Gastrocnemius medialis (tissue), 4 donors: ENCODE measurements around the gene CLDN20. TPM values are rescaled to one million over a fixed set of nuclear protein-coding genes. Genes with fewer than 3 reads are reported as not detected.
"Not testable (repeated sequence)": the region's sequence is repeated elsewhere in the genome, so short reads cannot be mapped to it uniquely, and the experiment has no call there.

Source experiments
- ATAC-seq, 2 donors: fragments of 150-250 bp; one replicate each; pipeline ENCODE4 v1.9.1; 2016
- DNase-seq, 2 donors: peaks; one replicate each; pipeline ENCODE4 v3.0.0-alpha.2; 2019
- H3K27ac ChIP-seq, 4 donors: fragments of 200-600 bp; sonication (generic); 1 replicate in 1 of 4; 2 replicates in 3 of 4; pipeline ENCODE4 v1.5.1; 2016 to 2018; ENCODE audit warnings: mild to moderate bottlenecking in 2 of 4, moderate library complexity in 1 of 4
- H3K27me3 ChIP-seq, 3 donors: fragments of 200-600 bp; sonication (generic) in 2 of 3; 1 replicate in 1 of 3; 2 replicates in 2 of 3; pipeline versions ENCODE4 v1.5.1 to v1.6.0; 2016 to 2019; ENCODE audit warnings: mild to moderate bottlenecking in 1 of 3, moderate library complexity in 1 of 3
- H3K36me3 ChIP-seq, 2 donors: fragments of 200-600 bp; sonication (generic) in 1 of 2; one replicate each; pipeline ENCODE4 v1.5.1; 2017 to 2018
- H3K4me1 ChIP-seq, 2 donors: fragments of 200-600 bp; sonication (generic) in 1 of 2; one replicate each; pipeline ENCODE4 v1.5.1; 2016 to 2017; ENCODE audit warnings: mild to moderate bottlenecking in 2 of 2
- H3K4me3 ChIP-seq, 4 donors: fragments of 200-600 bp; sonication (generic) in 3 of 4; 1 replicate in 1 of 4; 2 replicates in 3 of 4; pipeline ENCODE4 v1.5.1; 2016 to 2019; ENCODE audit warnings: mild to moderate bottlenecking in 2 of 4
- H3K9me3 ChIP-seq, 3 donors: fragments of 200-600 bp; sonication (generic) in 2 of 3; 1 replicate in 1 of 3; 2 replicates in 2 of 3; pipeline ENCODE4 v1.5.1; 2016 to 2019
- POLR2A ChIP-seq, 2 donors: fragments of 450-650 bp; IDR thresholded peaks; one replicate each; pipeline ENCODE4 v1.6.1; 2017; ENCODE audit warnings: antibody characterized with exemption in 2 of 2, mild to moderate bottlenecking in 2 of 2, moderate library complexity in 2 of 2
- in situ Hi-C, 4 donors: fragments of 200-750 bp; cut with MboI; loops; one replicate each; pipeline versions ENCODE4 v1.15.0 to v1.8.0; 2017; ENCODE audit warnings: low sequenced_read_pairs in 4 of 4
- intact Hi-C: fragments of 100-400 bp; cut with DNase I; formaldehyde crosslinking; loops from one replicate; pipeline ENCODE4 v1.15.1; 2023; ENCODE audit warnings: low total_unique reads
- total RNA-seq, 4 donors: library from RNA; depleted of rRNA; stranded (reverse); fragments of >200 nt; gene quantifications; one replicate each; pipeline versions ENCODE4 v1.1.0 to v1.2.3, GENCODE V29; 2016
- TF ChIP-seq, protein P1 (sequence below), 5 experiments: fragments of 450-650 bp in 3 of 5; fragments of 200-600 bp in 2 of 5; sonication (generic) in 2 of 5; IDR thresholded peaks in 4 of 5; conservative IDR thresholded peaks in 1 of 5; 1 replicate in 4 of 5; 2 replicates in 1 of 5; pipeline ENCODE4 v1.5.1; 2016 to 2019; ENCODE audit warnings: antibody characterized with exemption in 5 of 5, mild to moderate bottlenecking in 3 of 5, moderate library complexity in 3 of 5

Gene CLDN20
- total RNA-seq, 4 donors from 2014 or later, result not detected

- Histone ChIP-seq H3K27ac (no peak overlapping the region), H3K9me3 (no peaks in the 10 kb centered on the region), H3K4me1 (peaks cover 0 to 4% of the 10 kb centered on the region in 2 donors), H3K36me3 (no peaks in the 10 kb centered on the region), H3K27me3 (no peaks in the 10 kb centered on the region), H3K4me3 (no peak overlapping the region)
- no peak for ATAC-seq
- intact Hi-C loops, result no loop called here
- TF ChIP-seq POLR2A (IDR thresholded peaks at IDR 0.05), result no peak
- TF ChIP-seq, protein P1, sequence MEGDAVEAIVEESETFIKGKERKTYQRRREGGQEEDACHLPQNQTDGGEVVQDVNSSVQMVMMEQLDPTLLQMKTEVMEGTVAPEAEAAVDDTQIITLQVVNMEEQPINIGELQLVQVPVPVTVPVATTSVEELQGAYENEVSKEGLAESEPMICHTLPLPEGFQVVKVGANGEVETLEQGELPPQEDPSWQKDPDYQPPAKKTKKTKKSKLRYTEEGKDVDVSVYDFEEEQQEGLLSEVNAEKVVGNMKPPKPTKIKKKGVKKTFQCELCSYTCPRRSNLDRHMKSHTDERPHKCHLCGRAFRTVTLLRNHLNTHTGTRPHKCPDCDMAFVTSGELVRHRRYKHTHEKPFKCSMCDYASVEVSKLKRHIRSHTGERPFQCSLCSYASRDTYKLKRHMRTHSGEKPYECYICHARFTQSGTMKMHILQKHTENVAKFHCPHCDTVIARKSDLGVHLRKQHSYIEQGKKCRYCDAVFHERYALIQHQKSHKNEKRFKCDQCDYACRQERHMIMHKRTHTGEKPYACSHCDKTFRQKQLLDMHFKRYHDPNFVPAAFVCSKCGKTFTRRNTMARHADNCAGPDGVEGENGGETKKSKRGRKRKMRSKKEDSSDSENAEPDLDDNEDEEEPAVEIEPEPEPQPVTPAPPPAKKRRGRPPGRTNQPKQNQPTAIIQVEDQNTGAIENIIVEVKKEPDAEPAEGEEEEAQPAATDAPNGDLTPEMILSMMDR (IDR thresholded peaks at IDR 0.05 in 4 of 5, conservative IDR thresholded peaks at IDR 0.05 in 1 of 5), result no peak
- in situ Hi-C loops, result no loop called here
- no peak for DNase-seq
These were observed 39.2 kb upstream of the CLDN20 start for GRCh38 chr6:155224618-155225017.

DNA sequence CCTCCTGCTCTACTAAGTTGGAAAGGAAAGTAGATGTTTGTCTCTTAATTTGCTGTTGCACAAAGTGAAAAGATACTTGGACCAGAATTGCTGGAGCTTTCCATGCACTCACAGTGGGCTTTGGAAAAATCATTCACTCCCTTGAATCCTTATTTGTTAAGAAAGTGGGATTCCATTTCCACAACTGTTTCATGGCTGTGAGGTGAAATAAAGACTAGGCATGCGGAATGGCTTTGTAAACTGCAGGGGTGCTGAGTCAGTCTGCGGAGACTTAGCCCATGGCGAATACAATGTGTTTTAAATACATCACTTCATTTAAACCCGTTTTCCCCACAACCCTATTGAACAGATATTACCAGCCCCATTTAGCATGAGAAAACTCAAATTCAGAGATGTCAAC is 36.8 kb upstream of the CLDN20 start:
- ATAC-seq (no peak), DNase-seq (no peak)
- Histone ChIP-seq H3K9me3 (no peaks in the 10 kb centered on the region), H3K27me3 (no peaks in the 10 kb centered on the region), H3K4me3 (no peak overlapping the region), H3K4me1 (peaks cover 0 to 4% of the 10 kb centered on the region in 2 donors), H3K27ac (no peak overlapping the region), H3K36me3 (no peaks in the 10 kb centered on the region)
- in situ Hi-C loops, result no loop called here
- no peak for TF ChIP-seq POLR2A (IDR thresholded peaks at IDR 0.05)
- TF ChIP-seq, protein P1 (IDR thresholded peaks at IDR 0.05 in 4 of 5, conservative IDR thresholded peaks at IDR 0.05 in 1 of 5), result no peak
- intact Hi-C loops, result no loop called here

DNA sequence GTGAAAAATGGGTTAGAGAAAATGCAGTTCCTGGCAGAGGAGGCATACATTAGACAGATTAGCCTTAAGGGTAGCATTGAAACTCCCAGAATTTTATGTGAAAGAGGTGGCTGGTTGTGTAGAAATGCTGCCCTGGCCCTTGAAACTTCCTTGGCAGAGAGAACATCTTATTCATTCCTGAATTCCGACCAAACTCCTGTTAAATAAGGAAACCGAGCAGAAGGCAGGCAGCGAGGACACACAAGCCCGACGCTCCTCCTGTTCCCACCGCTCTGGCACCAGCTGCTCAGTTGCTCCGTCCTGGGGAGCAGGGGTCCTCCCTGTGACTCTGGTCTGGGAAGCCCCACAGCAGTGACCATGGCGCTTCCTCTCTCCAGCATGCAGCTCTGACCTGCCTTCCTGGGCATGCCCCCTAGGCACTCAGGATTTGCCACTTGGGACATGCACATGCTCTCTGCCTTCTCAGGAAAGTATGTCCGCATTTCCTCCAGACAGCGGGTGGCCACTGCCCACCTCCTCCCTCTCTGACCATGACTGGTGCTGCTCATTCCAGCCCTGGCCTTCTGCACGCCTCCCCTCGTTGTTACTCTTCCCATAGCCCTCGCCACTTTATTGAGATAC is 35.2 kb upstream of the CLDN20 start:
- DNase-seq (no peak), ATAC-seq (no peak)
- in situ Hi-C loops, result no loop called here
- intact Hi-C loops, result no loop called here
- Histone ChIP-seq H3K27ac (no peak overlapping the region), H3K36me3 (no peaks in the 10 kb centered on the region), H3K9me3 (no peaks in the 10 kb centered on the region), H3K4me3 (no peak overlapping the region), H3K4me1 (peaks cover 0 to 4% of the 10 kb centered on the region in 2 donors), H3K27me3 (no peaks in the 10 kb centered on the region)
- TF ChIP-seq POLR2A (IDR thresholded peaks at IDR 0.05), result no peak
- TF ChIP-seq, protein P1 (IDR thresholded peaks at IDR 0.05 in 4 of 5, conservative IDR thresholded peaks at IDR 0.05 in 1 of 5), result no peak

DNA sequence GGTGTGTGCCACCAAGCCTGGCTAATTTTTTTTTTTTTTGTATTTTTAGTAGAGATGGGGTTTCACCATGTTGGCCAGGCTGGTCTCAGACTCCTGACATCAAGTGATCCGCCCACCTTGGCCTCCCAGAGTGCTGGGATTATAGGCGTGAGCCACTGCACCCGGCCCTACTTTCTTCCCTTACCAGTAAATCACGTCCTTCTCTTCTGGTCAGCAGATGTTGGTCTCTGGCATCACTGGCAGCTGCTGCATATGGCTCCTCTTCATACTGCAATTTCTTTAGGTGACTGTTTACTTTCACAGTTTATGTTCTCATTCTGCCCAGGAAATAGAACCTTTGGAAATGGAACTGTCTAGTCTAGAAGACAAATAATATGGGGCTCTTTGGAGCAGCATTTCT is 32.8 kb upstream of the CLDN20 start:
- H3K4me3 ChIP-seq, H3K36me3 ChIP-seq, H3K27ac ChIP-seq, intact Hi-C loops, in situ Hi-C loops, H3K27me3 ChIP-seq, H3K9me3 ChIP-seq, DNase-seq, ATAC-seq, H3K4me1 ChIP-seq: not testable (repeated sequence)

DNA sequence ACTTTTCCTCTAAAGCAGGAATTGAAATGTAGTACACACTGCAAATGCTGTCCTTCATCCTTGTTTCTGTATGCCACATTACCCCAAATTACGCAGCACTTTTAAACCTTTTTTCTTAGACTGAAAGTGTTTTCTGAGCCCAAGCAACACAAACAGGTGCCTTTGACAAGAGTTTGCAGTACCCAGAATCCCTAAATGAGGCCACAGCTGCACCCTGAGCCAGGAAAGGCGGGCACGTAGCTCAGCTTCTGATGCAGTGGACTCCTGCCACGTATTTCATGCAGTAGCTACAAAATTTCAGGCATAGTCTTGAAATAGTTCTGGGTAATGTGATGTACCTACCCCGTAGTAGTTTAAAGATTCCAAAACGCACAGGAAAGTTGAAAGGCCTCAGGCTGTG is 31.0 kb upstream of the CLDN20 start:
- TF ChIP-seq POLR2A (IDR thresholded peaks at IDR 0.05), result no peak
- TF ChIP-seq, protein P1 (IDR thresholded peaks at IDR 0.05 in 4 of 5, conservative IDR thresholded peaks at IDR 0.05 in 1 of 5), result no peak
- intact Hi-C loops, result no loop called here
- H3K27ac ChIP-seq, result no peak overlapping the region

More for the DNA sequence above, 31.0 kb upstream of the CLDN20 start:
- peaks cover 0 to 4% of the 10 kb centered on the region in 2 donors for H3K4me1 ChIP-seq
- H3K9me3 ChIP-seq, result no peaks in the 10 kb centered on the region
- ATAC-seq (no peak), DNase-seq (no peak)
- in situ Hi-C loops, result no loop called here
- no peaks in the 10 kb centered on the region for H3K36me3 ChIP-seq
- H3K4me3 ChIP-seq, result no peak overlapping the region
- H3K27me3 ChIP-seq, result no peaks in the 10 kb centered on the region
